ENCODE data around the gene MRPL47.

- no peak for TF ChIP-seq CTCF (IDR thresholded peaks at IDR 0.05)
- TF ChIP-seq POLR2A (IDR thresholded peaks at IDR 0.05) = no peak
Measured at GRCh38 chr3:179589143-179589542, 15.3 kb downstream of the MRPL47 start.

Measured in thyroid gland (tissue), 4 donors.